ENCODE measurements around the gene ADCY7.

The ADCY7 gene

DNA sequence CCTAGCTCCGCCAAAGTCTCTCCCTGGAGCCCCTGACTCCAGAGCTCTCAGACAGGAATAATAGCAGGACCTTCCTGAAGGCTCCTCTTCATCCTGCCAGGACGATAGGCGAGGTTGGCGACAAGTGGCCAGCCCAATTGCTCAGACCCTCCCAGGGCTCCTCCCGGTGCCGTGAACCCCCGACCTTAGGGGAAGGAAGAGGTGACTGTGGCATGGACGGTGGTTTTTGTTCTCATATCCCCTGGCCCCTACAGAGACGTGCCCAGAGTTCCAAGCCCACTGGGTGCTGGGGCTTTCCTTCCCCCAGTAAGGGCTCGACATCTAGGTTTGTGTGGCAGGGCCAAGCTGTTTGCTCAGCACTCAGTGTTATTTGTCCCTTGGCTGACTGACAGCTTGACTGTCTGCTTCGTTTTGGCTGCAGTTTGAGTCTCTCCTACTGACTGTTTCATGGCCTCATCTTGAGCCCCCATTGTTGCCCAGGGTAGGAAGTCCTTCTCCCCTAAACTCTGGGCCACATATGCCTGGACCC, 4.6 kb upstream of the ADCY7 start:
- TF ChIP-seq, protein P1, sequence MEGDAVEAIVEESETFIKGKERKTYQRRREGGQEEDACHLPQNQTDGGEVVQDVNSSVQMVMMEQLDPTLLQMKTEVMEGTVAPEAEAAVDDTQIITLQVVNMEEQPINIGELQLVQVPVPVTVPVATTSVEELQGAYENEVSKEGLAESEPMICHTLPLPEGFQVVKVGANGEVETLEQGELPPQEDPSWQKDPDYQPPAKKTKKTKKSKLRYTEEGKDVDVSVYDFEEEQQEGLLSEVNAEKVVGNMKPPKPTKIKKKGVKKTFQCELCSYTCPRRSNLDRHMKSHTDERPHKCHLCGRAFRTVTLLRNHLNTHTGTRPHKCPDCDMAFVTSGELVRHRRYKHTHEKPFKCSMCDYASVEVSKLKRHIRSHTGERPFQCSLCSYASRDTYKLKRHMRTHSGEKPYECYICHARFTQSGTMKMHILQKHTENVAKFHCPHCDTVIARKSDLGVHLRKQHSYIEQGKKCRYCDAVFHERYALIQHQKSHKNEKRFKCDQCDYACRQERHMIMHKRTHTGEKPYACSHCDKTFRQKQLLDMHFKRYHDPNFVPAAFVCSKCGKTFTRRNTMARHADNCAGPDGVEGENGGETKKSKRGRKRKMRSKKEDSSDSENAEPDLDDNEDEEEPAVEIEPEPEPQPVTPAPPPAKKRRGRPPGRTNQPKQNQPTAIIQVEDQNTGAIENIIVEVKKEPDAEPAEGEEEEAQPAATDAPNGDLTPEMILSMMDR (IDR thresholded peaks at IDR 0.05; ENCODE audit: control insufficient read depth, extremely low read depth, insufficient read depth) = no peak
- DNase-seq (ENCODE audit: low read depth) = peak; percentile 71
- no peak overlapping the region for H3K4me3 ChIP-seq (ENCODE audit: low read depth, low read length)

DNA sequence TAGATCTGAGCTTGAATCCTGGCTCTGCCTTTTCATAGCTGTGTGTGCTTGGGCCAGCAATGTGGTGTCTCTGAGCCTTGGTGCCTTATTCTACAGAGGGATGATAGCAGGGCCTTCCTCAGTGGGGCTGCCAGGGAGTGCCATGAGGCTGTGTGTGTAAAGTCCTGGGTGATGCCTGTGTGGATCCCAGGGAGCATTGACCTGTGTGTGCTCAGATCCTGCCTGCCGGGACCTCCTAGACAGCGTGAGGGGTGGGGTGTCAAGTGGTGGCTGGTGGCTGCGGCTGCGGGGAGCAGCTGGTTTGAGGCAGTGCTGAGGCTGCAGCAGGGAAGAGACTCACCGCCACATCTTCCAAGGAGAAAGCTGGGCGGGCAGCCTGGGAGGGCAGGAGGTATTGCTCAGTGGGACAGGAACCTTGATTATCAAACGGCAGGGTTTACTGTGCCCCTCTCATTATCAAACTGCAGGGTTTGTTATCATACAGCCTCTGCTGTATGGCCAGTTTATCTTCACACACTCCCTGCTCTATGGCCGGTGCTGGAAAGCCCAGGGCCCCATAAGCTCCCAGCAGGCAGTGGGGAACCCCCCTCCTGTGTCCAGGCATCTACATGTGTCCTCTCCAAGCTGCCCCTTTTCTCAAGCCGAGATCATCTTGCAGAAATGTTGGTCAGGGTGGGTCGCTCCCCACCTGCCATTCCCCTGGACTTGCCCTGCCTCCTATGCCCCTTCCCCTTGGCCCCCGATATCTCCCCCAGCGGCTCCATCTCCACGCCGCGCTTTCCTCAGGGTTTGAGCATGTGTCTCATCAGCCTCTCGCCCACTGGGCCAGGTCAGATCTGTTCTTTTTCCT, 3.1 kb upstream of the ADCY7 start:
- no peak overlapping the region for H3K4me3 ChIP-seq (ENCODE audit: low read depth, low read length)
- no peak for DNase-seq (ENCODE audit: low read depth)
- TF ChIP-seq, protein P1 (IDR thresholded peaks at IDR 0.05; ENCODE audit: control insufficient read depth, extremely low read depth, insufficient read depth) = no peak

- H3K4me3 ChIP-seq (ENCODE audit: low read depth, low read length) = no peak overlapping the region
- no peak for DNase-seq (ENCODE audit: low read depth)
- TF ChIP-seq, protein P1 (IDR thresholded peaks at IDR 0.05; ENCODE audit: control insufficient read depth, extremely low read depth, insufficient read depth) = no peak
Observed at GRCh38 chr16:50263940-50264929, 2.1 kb upstream of the ADCY7 start.

DNA sequence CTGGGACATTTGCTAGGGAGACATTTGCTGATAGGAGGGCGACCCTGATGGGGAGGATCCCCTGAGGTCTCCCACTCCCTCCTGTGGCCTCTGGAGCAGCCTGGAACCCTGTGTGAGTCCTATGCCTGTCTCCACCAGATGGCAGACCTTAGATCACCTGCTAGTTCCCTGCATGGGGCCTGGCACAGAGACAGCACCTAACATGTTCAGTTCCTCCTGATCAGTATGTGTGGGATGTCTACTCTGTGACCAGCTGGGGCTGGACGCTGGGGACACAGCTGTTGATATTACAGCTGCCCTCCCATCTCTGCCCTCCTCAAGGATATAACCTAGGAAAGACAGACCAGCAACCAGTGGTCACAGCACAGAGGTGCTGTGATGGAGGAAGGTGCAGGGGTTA, 1.1 kb upstream of the ADCY7 start:
- TF ChIP-seq, protein P1 (IDR thresholded peaks at IDR 0.05; ENCODE audit: control insufficient read depth, extremely low read depth, insufficient read depth) = peak; percentile 55
- DNase-seq (ENCODE audit: low read depth) = peak; percentile 54
- H3K4me3 ChIP-seq (ENCODE audit: low read depth, low read length) = no peak overlapping the region

DNA sequence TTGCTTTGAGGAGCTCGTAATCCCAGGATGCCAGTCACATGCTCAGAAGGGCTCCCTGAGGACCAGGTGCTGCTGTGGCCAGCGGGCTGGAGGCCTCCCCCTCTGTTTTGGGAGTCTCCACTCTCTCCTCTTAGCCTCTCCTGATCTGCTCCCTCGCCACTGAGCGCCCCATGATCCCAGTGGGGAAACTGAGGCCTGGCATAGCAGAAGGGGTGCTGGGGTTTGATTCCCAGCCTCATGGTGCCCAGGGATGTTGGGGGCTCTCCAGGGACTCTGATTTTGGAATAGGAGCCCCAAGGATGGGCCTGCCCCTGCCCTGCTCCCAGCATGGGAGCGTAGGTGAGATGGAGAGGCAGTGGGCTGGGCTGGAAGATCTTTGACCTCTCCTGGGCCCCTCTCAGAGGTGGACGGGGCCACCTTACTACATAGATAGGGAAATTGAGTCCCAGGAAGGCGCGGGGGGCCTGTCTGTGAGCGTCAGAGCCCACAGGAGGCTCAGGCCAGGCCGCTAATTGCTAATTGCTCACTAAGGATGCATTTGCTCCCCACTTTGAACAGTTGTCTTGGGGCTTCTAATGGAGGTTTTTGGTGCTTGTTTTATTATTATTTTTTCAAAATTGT, 525 bp upstream of the ADCY7 start:
- no peak for DNase-seq (ENCODE audit: low read depth)
- TF ChIP-seq, protein P1 (IDR thresholded peaks at IDR 0.05; ENCODE audit: control insufficient read depth, extremely low read depth, insufficient read depth) = no peak
- H3K4me3 ChIP-seq (ENCODE audit: low read depth, low read length) = no peak overlapping the region

DNA sequence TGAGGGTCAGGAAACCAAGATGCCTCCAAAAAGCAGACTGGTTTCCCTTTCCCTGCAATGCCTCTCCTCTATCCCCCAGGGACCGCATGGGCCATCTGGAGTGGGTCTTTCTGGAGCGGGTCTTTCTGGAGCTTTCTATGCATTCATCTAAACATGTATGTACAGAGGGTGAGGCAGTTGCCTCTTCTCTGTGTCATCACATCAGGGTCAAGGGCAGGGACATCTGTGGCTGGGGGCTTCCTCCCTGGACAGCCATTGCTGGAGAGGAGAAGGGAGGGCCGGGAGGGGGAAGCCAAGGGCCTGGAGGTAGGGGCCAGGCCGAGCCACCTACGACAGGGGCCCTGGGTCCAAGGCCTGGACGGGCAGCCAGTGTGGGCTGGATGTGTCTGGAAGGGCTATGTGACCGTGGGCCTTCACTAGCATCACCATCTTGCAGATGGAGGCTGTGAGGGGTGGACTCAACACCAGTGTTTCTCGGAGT, 840 bp downstream of the ADCY7 start:
- TF ChIP-seq, protein P1 (IDR thresholded peaks at IDR 0.05; ENCODE audit: control insufficient read depth, extremely low read depth, insufficient read depth) = no peak
- no peak overlapping the region for H3K4me3 ChIP-seq (ENCODE audit: low read depth, low read length)
- no peak for DNase-seq (ENCODE audit: low read depth)

All from LNCaP clone FGC (cell line).